ENCODE results near the gene SORBS2. TPM values are rescaled to one million over a fixed set of nuclear protein-coding genes. Genes with fewer than 3 reads are reported as not detected.

The SORBS2 gene
- total and polyA plus RNA-seq, 2 donors (not counting 3 experiments of a cell fraction or from before 2014, with no cell fraction given): 69.8 to 82.5 TPM

DNA sequence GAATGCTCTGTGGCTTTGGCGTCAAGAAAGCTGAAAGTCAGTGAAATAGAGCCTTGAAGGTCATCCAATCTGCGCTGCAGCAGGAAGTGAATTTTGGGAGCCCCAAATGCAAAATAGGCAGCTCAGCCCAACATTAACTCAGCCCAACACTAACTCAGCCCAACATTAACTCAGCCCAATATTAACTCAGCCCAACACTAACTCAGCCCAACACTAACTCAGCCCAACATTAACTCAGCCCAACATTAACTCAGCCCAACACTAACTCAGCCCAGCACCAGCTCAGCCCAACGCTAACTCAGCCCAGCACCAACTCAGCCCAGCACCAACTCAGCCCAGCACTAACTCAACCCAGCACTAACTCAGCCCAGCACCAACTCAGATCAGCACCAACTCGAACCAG lies 71.5 kb downstream of the SORBS2 start:
- H3K27ac ChIP-seq (ENCODE audit: insufficient read depth, low read depth, low read length): no peak overlapping the region
- H3K4me1 ChIP-seq (ENCODE audit: control insufficient read depth, extremely low read depth, insufficient read depth, low read length): peaks cover 20% of the 10 kb centered on the region
- ChIA-PET POLR2A (no interaction called here), CTCF (no interaction called here)
- no peaks in the 10 kb centered on the region for H3K36me3 ChIP-seq (ENCODE audit: control insufficient read depth in 2 of 2, extremely low read depth in 1 of 2, insufficient read depth in 2 of 2, low read length in 2 of 2)
- no peaks in the 10 kb centered on the region for H3K9me1 ChIP-seq (replicated peaks; ENCODE audit: control insufficient read depth, extremely low read depth, insufficient read depth, low read length)
- no peak overlapping the region for H3K4me2 ChIP-seq (ENCODE audit: insufficient read depth, low read length)
- H3K9ac ChIP-seq (replicated peaks; ENCODE audit: extremely low read depth, insufficient read depth, low read length): no peak overlapping the region
- no peaks in the 10 kb centered on the region for H4K20me1 ChIP-seq (replicated peaks; ENCODE audit: control insufficient read depth, extremely low read depth, insufficient read depth, low read length)
- no peak for TF ChIP-seq GATA2 (IDR thresholded peaks at IDR 0.05; ENCODE audit: insufficient read depth, insufficient read length, low read depth, low read length)
- TF ChIP-seq POLR2A (IDR thresholded peaks at IDR 0.05; ENCODE audit: low read depth, low read length): no peak
- TF ChIP-seq, protein P1, sequence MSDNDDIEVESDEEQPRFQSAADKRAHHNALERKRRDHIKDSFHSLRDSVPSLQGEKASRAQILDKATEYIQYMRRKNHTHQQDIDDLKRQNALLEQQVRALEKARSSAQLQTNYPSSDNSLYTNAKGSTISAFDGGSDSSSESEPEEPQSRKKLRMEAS (IDR thresholded peaks at IDR 0.05; ENCODE audit: insufficient read depth, insufficient read length): no peak
- no peak for TF ChIP-seq JUN (IDR thresholded peaks at IDR 0.05; ENCODE audit: borderline replicate concordance, insufficient read depth, insufficient read length, low read depth)
- TF ChIP-seq FOS (IDR thresholded peaks at IDR 0.05; ENCODE audit: borderline replicate concordance, insufficient read depth, low read length): no peak
- TF ChIP-seq, protein P2, sequence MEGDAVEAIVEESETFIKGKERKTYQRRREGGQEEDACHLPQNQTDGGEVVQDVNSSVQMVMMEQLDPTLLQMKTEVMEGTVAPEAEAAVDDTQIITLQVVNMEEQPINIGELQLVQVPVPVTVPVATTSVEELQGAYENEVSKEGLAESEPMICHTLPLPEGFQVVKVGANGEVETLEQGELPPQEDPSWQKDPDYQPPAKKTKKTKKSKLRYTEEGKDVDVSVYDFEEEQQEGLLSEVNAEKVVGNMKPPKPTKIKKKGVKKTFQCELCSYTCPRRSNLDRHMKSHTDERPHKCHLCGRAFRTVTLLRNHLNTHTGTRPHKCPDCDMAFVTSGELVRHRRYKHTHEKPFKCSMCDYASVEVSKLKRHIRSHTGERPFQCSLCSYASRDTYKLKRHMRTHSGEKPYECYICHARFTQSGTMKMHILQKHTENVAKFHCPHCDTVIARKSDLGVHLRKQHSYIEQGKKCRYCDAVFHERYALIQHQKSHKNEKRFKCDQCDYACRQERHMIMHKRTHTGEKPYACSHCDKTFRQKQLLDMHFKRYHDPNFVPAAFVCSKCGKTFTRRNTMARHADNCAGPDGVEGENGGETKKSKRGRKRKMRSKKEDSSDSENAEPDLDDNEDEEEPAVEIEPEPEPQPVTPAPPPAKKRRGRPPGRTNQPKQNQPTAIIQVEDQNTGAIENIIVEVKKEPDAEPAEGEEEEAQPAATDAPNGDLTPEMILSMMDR (IDR thresholded peaks at IDR 0.05; ENCODE audit: extremely low read depth in 1 of 2, insufficient read depth in 1 of 2, low read depth in 1 of 2, low read length in 2 of 2): no peak
- TF ChIP-seq MYC (IDR thresholded peaks at IDR 0.05; ENCODE audit: low read depth, low read length): no peak
- H3K27me3 ChIP-seq (ENCODE audit: control insufficient read depth in 2 of 2, insufficient read depth in 2 of 2, low read length in 2 of 2): no peaks in the 10 kb centered on the region
- no peaks in the 10 kb centered on the region for H3K9me3 ChIP-seq (replicated peaks; ENCODE audit: control insufficient read depth, insufficient read depth, low read length)
- no peak overlapping the region for H2AFZ ChIP-seq (ENCODE audit: low read depth, low read length)
- no peak overlapping the region for H3K4me3 ChIP-seq (replicated peaks in 1 of 3; ENCODE audit: insufficient read depth in 1 of 3, low read depth in 1 of 3, low read length in 3 of 3)
- BruUV-seq (replicated peaks): no TSS peak
- DNase-seq (ENCODE audit: low read depth, low spot score) (no peak), FAIRE-seq (no peak)
- intact Hi-C loops (cut with micrococcal nuclease) (no loop called here), dilution Hi-C loops (cut with MboI; ENCODE audit: extremely low pct_ligation_motif_present, low sequenced_read_pairs) (no loop called here)
- no peaks in the 10 kb centered on the region for H3K79me2 ChIP-seq (ENCODE audit: control insufficient read depth, insufficient read depth, low read length)

All from endothelial cell of umbilical vein (primary cell).